ENCODE results near the gene CLEC2A.
"Not testable (repeated sequence)": the region's sequence is repeated elsewhere in the genome, so short reads cannot be mapped to it uniquely, and the experiment has no call there.

CLEC2A gene

DNA sequence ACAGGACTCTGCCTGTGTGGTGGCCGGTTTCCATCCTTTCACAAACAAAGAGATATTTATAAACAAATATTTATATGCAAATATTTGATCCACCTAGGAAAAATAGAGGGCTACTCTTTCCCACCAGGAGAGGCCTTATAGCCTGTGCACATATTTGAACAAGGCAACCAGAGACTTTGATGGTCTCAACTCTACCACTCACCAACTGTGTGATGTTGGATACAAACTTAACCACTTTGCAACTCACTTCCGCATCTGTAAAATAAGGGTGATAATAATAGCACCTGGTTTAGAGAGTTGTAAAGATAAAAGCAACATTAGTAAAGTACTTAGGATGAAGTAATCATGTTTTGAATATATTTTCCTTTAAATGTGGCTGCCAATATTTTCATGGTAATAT lies 37.5 kb upstream of the CLEC2A start:
- no peak overlapping the region for H3K4me3 ChIP-seq (ENCODE audit: low read depth, low read length)
- TF ChIP-seq, protein P1, sequence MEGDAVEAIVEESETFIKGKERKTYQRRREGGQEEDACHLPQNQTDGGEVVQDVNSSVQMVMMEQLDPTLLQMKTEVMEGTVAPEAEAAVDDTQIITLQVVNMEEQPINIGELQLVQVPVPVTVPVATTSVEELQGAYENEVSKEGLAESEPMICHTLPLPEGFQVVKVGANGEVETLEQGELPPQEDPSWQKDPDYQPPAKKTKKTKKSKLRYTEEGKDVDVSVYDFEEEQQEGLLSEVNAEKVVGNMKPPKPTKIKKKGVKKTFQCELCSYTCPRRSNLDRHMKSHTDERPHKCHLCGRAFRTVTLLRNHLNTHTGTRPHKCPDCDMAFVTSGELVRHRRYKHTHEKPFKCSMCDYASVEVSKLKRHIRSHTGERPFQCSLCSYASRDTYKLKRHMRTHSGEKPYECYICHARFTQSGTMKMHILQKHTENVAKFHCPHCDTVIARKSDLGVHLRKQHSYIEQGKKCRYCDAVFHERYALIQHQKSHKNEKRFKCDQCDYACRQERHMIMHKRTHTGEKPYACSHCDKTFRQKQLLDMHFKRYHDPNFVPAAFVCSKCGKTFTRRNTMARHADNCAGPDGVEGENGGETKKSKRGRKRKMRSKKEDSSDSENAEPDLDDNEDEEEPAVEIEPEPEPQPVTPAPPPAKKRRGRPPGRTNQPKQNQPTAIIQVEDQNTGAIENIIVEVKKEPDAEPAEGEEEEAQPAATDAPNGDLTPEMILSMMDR (IDR thresholded peaks at IDR 0.05; ENCODE audit: low read depth, low read length, missing control alignments) = no peak
- DNase-seq (ENCODE audit: low read depth) = no peak

DNA sequence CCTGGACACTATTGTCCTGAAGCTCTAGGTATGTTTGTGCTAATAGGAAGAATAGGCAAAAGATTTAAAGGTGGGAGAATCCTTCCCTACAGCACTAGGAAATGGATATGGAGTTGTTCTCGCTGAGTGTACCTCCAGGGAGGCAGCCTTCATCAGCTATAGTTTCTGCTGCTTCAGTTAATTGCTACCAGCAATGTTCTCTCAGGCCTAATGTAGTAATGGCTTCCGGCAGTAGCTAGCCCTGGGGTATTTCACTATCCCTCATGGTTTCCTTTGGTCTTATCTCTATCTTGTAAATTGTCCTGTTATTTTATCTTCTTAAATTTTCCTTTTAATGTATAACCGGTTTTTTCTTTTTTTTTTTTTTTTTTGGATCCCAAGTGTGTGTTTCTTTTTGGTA lies 29.7 kb upstream of the CLEC2A start:
- no peak for DNase-seq (ENCODE audit: low read depth)
- TF ChIP-seq, protein P1 (IDR thresholded peaks at IDR 0.05; ENCODE audit: low read depth, low read length, missing control alignments) = no peak
- no peak overlapping the region for H3K4me3 ChIP-seq (ENCODE audit: low read depth, low read length)

DNA sequence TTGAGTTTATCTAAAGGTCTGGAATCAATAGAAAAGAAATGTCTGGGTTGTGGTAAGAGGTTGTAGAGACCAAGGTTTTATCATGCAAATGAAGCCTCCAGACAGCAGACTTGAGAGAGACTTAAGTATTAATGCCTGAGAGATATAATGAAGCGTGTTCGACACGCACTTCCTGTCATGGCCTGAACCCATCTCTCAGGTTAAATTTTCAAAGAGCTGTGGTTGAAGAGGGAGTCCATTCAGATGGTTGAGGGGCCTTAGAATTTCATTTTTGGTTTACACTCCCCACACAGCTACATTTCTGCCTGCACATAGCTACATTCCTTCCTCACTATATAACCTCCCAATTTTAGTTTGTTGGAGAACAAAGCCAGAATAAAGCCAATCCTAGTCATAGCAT lies 28.9 kb upstream of the CLEC2A start:
- TF ChIP-seq, protein P1 (IDR thresholded peaks at IDR 0.05; ENCODE audit: low read depth, low read length, missing control alignments) = no peak

DNA sequence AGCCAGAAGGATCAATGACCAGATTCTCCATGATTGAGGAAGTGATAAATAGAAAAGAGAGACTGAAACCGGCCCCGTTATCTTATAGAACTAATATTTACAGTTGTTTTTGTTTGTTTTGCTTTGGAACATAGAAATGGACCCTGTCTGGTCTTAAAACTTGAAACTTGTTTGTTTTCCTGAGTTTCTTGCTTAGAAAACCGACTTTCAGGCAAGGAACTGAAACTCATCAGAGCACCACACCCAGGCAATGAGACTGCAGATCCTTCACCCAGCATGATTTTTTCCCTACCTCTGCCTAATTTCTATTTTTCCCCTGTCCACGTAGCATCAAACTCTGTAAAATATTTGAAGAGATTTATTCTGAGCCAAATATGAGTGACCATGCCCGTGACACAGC lies 28.4 kb upstream of the CLEC2A start:
- TF ChIP-seq, protein P1 (IDR thresholded peaks at IDR 0.05; ENCODE audit: low read depth, low read length, missing control alignments) = no peak
- H3K4me3 ChIP-seq (ENCODE audit: low read depth, low read length) = no peak overlapping the region
- DNase-seq (ENCODE audit: low read depth) = no peak

More for the DNA sequence above, 28.9 kb upstream of the CLEC2A start:
- no peak for DNase-seq (ENCODE audit: low read depth)
- no peak overlapping the region for H3K4me3 ChIP-seq (ENCODE audit: low read depth, low read length)

DNA sequence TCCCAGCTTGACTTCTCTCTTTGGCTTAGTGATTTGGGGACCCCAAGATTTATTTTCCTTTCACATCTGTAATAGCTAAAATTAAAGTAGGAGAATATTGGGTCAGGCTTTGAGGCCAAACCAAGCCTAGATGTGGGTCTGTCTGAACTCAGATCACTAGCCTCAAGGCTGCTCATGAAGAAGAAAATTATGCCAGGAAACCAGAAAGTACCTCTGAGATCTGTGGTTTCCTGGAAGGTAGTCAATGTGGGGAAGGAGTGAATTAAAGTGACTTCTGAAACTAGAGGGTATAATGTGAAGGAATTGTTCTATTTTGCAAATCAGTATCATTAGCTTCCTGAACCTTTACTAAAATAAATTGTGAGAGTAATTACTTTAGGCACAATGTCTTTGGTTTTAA lies 25.7 kb upstream of the CLEC2A start:
- no peak overlapping the region for H3K4me3 ChIP-seq (ENCODE audit: low read depth, low read length)
- DNase-seq (ENCODE audit: low read depth) = no peak
- TF ChIP-seq, protein P1 (IDR thresholded peaks at IDR 0.05; ENCODE audit: low read depth, low read length, missing control alignments) = no peak

DNA sequence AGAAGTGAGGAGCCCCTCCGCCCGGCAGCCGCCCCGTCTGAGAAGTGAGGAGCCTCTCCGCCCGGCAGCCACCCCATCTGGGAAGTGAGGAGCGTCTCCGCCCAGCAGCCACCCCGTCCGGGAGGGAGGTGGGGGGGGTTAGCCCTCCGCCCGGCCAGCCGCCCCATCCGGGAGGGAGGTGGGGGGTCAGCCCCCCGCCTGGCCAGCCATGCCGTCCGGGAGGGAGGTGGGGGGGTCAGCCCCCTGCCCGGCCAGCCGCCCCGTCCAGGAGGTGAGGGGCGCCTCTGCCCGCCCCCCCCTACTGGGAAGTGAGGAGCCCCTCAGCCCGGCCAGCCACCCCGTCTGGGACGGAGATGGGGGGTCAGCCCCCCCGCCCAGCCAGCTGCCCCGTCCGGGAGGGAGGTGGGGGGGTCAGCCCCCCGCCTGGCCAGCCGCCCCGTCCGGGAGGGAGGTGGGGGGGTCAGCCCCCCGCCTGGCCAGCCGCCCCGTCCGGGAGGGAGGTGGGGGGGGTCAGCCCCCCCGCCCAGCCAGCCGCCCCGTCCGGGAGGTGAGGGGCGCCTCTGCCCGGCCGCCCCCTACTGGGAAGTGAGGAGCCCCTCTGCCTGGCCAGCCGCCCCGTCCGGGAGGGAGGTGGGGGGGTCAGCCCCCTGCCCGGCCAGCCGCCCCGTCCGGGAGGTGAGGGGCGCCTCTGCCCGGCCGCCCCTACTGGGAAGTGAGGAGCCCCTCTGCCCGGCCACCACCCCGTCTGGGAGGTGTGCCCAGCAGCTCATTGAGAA lies 21.0 kb upstream of the CLEC2A start:
- not testable (repeated sequence) for H3K4me3 ChIP-seq (ENCODE audit: low read depth, low read length); DNase-seq (ENCODE audit: low read depth)

DNA sequence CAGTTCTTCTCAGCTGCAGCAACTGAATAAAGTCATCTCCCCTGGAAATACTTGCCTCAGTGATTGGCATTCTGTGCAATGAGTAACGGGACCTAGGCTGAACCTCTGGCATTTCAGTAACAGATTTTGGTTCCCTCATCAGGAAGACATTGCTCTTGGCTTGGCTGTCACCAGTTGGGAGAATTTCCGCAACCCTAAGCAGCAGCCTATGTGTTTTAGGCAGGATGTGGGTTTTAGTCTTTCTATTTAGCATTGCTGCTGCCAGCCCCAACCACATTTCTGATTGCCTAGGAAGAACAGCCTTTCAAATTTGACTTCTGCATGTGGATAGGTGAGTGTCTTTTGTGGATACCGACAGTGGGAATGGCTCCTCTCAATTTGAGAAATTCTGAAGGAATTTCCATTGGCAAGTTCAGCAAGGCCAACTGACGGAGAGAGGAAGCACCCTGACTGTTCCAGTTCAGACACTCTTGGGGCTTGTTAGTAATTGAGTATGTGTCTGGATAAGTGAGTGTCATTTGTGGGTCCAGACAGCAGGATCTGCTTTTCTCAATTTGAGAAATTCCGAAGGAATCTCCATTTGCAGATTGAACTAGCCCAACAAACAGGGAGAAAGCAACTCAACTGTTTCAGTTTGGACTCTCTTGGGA lies 19.0 kb upstream of the CLEC2A start:
- no peak for DNase-seq (ENCODE audit: low read depth)
- H3K4me3 ChIP-seq (ENCODE audit: low read depth, low read length) = no peak overlapping the region
- TF ChIP-seq, protein P1 (IDR thresholded peaks at IDR 0.05; ENCODE audit: low read depth, low read length, missing control alignments) = no peak
